Amniotic stem cell (primary cell): ENCODE results near the gene MZF1.
"Not testable (repeated sequence)": the region's sequence is repeated elsewhere in the genome, so short reads cannot be mapped to it uniquely, and the experiment has no call there.

Source experiments
- DNase-seq: peaks from one replicate; lab custom pipeline; 2025; lab: John Stamatoyannopoulos, UW

Gene MZF1

DNA sequence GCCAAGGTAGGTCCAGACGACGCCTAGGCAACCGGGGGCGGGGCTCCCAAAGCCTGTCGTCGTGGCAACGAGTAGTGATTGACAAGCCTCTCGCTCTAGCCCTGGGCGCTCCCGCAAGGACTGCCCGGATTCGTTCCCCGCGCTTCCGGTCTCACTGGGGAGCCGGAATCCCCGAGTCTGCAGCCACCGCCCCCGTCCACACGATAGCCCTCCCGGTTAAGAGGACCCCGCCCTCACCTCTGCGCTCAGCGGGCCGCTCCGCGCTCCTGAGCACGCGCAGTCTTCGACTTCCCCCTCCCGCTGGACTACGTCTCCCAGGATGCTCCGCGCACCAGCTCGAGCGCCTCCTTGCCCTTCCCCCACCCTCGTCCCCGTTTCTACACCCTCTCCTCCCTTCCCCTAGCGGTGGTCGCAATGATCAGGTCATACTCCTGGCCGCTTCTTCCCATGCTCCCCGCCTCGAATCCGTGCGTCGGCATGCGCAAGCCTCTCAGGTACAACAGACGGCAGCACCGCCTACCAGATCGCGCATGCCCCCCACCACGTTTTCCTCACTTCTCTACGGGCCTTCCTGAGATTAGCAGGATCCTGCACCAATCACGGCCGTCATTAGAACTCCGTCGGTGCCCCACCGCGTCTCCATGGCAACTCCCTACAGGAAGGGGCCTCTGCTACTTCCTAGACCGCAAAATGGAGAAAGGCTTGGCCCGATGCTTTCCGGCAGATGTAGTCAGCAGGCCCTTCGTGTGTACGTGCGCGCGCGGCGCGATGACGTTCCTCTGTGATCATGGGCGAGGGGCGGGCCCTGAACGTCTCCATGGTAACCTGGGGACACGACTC, at the start of gene MZF1:
TSS of gene MZF1 (minus strand) at position 518 of the 840 bp plus-strand sequence. CDS start 1,946 bp downstream, outside the sequence.
- no peak for DNase-seq

DNA sequence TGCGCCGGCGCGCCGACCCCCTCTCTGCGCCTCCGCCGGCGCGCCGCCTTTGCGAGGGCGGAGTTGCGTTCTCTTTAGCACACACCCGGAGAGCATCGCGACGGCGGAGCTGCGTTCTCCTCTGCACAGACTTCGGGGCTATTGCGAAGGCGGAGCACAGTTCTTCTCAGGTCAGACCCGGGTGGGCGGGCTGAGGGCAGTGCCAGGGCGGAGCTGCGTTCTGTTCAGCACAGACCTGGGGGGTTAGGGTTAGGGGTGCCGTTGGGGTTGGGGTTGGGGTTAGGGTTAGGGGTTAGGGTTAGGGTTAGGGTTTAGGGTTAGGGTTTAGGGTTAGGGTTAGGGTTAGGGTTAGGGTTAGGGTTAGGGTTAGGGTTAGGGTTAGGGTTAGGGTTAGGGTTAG, 34.1 kb upstream of the MZF1 start:
- DNase-seq: not testable (repeated sequence)

DNA sequence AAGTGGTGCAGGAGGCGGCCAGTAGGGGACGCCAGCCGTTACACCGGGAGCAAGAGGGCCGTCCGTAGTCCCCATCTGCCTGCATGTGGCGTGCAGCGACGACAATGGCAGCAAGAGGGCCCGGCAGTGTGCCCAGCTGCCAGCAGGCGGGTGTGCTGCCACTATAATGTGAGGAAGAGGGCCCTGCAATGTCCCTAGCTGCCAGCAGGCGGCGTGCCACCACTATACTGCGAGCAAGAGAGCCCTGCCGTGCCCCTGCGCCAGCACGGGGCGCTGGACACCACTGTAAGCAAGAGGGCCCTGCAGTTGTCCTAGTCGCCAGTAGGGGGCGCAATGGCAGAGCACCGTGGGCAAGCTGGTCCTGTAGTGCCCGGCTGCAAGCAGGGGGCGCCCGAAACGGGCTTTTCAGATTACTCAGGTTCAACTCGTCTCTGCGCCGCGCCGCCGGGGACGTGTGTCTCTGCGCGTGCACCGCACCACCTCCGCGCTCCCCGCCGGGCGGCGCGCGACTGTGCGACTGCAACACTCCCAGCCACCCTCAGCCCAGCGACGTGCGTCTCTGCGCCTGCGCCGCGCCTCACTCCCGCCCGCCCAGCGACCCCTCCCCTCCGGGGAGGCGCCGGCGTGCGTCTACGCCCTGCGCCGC, 33.2 kb upstream of the MZF1 start:
- DNase-seq: not testable (repeated sequence)

DNA sequence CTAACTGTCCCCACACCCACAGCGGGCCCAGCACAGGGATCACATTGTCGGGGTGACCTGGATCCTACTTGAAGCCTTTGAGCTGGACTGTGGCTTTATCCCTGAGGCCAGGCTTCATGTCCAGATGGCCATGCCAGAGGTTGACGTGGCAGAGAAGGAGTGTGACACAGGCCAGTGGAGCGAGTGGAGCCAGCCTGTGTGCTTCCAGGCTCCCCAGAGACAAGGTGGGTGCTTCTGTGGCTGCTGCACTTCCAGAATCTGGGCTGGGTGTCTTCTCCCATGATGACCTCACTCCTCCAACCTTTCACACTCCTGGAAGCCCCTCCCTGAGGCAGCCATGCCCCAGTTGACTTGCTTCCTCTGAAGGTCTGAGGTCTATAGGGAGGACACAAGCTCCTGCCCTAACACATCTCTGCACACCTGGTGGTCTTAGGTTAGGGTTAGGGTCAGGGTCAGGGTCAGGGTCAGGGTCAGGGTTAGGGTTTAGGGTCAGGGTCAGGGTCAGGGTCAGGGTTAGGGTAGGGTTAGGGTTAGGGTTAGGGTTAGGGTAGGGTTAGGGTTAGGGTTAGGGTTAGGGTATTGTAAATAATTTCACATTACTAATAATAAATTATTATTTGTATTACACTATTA, 13.1 kb upstream of the MZF1 start:
- DNase-seq: no peak

DNA sequence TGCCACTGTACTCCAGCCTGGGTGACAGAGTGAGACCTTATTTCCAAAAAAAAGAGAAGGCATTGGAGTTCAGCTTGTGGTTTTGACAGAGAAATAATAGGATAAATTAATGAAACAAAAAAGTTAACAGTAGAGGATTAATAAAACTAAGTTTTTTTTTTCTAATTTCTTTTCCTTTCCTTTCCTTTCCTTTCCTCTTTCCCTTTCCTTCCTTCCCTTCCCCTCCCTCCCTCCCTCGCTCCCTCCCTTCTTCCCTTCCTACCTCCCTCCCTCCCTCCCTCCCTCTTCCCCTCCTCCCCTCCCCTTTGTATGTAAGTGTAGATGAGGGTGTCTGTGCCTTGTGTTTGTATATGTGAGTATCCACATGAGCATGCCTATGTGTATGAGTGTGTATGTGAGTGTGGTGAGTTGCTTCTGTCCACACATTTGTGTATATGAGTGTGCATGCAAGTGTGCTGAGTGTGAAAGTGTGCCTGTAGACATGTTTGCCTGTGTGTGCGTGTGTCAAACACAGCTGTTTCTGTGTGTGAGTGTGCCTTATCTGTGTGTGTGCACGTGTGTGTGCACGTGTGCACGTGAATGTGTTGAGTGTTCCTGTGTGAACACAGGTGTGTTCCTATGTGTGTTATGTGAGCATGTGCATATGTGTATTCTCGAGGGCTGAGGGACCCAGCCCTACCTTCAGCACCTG, 12.5 kb upstream of the MZF1 start:
- DNase-seq: no peak

DNA sequence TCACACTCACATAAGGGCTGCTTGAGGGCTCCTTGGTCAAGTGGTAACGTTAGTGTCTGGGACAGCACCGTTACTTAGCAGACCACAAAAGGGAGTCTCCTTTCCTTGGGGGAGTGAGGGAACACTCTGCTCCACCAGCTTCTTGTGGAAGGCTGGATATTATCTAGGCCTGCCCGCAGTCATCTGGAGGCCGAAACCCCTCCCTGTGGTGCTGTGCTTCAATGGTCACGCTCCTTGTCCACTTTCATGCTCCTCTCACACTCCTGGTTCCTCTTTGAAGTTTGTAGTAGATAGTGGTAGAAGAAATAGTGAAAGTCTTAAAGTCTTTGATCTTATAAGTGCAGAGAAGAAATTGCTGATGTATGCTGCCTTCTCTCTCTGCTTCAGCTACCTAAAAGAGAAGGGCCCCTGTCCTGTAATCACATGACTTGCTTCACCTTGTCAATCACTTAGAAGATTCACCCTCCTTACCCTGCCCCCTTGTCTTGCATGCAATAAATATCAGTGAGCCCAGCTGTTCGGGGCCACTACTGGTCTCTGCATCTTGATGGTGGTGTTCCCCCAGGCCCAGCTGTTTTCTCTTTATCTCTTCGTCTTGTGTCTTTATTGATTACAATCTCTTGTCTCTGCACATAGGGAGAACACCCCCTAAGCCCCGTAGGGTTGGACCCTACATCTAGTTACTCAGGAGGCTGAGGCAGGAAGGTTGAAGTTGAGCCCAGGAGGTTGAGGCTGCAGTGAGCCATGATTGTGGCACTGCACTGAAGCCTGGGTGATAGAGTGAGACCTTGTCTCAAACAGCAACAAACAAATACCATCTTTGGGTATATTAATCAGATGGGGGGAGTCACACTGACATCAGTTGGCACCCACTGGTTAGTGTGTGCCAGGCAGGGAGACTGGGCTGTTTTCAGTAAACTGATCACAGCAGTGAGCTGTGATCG, 11.6 kb upstream of the MZF1 start:
- DNase-seq: no peak

DNA sequence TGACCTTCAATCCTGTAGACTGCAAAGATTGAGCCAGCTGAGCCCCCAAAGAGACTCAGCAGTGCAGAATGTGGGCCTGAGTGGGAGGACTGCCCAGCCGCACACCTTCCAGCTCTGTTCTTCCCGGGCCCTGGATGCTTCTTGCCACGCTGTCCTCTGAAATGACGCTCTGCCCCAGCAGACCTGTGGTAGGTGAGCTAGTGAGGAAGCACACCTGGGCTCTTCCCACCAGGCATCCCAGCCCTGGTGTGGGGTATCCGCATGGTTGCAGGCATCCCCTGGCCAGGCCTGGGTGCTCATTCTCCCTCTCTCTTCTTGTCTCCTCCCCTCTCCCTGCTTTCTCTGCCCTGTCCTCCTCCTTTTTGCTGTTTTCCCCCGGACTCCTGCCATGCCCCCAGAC, 9.8 kb upstream of the MZF1 start:
- DNase-seq: no peak

DNA sequence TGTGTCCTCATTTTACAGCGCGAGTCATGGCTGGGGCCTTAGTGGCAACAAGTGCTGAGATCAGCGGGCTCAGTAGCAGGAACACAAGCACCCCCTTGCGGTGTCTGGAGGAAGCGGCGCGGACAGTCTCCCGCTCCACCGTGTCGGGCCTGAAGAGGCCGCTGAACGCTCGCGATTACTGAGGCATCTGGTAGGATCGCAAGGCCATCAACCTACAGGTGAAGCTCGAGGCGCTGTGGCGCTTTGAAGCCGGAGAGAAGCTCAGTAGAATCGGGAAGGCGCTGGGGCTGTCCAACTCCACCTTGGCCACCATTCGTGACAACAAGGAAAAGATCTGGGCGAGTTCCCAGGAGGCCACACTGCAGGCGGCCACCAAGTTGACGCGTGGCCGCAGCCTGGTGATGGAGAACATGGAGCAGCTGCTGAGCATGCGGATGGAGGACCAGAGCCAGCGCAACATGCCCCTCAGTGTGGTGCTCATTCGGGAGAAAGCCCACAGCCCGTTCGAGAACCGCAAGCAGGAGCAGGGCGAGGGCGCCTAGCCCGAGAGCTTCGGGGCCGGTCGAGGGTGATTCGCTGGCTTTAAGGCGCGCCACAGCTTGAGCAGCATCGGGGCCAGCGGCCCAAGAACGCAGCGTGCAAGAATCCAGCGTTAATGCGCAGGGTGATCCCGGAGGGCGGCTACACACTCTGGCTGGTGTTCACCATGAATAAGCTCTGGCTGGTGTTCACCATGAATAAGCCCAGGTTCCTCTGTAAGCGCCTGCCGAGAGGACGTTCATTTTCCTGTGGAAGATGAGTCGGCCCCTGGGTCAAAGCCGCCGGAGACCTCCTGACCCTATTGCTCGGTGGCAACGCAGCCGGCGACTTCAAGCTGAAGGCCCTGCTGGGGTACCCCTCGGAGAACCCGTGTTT, 8.3 kb upstream of the MZF1 start:
- no peak for DNase-seq

DNA sequence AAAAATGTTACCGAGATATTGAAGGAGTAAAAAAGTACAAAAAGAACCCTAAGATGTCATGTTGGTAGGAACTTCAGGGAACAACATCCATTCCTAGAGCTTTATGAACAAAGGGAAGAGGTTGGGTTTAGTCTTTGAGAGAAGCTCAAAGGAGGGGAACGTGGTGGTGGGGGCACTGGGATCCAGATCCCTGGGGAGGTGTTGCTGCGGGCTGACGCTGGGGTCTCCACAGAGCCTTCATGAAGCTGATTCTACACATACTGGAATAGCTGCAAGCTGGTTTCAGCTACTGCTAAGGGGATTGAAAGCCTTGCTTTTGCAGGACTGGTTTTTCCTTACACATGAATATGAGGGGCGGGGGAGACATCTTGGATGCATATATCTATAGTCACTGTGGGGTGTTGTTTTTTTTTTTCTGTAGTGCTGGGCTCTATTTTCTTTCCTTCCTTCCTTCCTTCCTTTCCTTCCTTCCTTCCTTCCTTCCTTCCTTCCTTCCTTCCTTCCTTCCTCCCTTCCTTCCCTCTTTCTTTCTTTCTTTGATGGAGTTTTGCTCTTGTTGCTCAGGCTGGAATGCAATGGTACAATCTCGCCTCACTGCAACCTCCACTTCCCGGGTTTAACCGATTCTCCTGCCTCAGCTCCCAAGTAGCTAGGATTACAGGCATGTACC, 6.5 kb upstream of the MZF1 start:
- DNase-seq: no peak

DNA sequence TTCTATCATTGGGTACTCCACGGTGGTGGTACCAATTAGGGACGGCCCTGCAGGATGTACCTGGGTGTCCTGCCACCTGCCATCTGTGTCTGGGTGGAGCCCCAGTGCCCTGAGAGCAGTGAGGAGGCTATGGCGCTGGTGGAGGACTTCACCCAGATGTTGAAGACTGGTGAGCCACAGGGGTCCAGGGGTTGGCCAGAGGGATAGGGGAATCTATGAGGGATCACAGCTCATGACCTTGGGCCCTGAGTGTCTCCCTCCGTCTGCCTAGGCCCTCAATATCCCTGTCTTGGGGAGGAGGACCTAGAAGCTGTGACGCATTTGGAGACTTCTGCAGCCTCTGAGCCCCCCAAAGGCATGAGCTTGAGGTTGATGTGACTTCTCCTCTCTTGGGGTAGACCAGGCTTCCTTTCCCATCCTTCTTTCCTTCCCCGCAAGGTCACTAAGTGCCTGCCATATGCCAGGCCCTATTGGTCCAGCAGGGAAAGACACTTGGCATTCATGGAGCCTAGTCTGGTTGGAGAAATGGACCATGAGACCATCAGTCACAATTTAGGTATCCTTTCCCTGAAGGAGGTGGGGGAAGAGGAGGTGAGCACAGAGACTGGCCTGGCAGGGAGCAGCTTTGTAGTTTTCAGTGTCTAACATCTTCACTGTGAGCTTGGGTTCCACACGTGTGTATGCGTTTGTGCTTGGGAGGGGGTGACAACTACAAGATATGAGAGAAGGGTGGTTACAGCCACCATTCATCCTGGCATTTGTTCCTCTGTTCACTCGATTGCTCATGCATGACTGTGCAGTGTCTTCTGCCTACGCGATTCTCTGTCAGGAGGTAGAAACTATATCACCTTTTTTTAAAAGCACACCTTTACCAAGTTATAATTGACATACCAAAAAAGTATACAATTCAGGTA, 5.1 kb upstream of the MZF1 start:
- no peak for DNase-seq

DNA sequence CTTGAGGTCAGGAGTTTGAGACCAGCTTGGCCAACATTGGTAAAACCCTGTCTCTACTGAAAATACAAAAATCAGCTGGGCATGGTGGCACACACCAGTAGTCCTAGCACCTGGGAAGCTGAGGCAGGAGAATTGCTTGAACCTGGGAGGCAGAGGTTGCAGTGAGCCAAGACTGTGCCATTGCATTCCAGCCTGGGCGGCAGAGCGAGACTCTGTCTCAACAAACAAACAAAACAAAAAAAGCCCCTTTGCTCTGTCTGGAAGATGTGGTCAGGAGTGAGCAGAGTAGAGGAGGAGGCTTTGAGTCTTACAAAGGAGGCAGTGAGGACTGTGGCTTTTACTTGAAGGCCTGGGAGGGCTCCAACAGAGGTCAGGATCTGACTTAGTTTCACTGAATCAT, 4.4 kb upstream of the MZF1 start:
- DNase-seq: not testable (repeated sequence)

DNA sequence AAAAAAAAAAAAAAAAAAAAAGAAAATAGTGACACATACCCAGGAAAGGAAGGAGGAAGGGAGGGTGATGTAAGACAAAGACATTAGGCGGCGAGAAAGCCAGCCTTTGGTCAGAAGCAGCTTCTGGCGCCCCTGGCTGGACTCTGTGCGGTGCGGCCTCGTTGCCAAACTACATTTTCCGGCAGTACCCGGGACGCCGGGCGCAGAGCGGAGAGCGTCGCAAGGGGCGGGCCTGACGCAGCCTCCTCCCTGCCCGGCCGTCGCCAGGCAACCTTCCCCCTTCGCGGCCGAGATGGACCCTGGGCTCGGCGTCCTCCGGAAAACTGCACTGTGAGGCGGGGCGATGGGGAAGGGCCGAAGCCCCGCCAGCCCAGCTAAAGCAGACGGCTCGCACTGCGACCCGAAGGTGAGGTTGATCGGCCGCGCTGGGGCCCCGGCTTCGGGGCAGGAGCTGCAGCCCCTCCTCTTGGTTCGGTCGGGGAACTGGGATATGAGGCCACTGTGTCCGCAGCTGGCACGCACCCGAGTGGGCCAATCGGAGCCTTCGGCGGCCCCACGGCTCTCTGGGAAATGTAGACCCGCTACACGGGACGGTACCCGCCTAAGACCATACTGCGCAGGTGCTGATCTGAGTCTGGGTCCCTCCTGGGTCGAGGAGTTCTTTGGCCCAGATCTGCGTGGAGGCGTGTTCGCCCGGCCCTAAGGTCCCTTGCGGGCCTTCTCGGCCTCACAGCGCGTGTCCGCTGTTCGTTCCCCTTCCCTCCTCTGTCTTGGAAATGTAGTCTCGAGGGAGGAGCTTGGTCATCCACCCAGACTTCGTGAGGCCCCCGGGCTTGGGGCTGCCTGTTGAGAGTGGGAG, 2.3 kb upstream of the MZF1 start:
- no peak for DNase-seq

DNA sequence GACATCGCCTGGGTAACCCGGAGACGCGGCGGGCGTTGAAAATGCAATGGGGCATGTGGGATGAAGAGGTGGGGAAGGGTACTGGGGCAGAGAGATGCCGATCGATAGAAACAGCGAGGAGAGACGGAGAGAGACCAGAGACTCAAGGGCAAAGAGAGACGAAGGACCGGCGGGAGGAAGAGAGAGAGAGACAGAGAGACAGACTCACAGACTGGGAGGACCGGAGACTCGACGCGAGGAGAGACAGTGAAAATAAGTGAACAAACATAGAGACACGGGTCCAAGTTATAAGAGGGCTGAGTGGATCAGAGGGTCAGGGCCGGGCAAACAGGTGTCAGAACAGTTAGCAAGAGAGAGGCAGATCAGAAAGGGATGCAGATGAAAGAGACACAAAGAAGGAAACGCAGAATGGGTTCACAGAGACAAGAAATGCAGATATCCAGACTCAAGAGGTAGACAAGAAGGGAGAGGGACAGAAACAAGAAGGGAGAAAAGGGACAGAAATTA, 576 bp upstream of the MZF1 start:
- DNase-seq: no peak

DNA sequence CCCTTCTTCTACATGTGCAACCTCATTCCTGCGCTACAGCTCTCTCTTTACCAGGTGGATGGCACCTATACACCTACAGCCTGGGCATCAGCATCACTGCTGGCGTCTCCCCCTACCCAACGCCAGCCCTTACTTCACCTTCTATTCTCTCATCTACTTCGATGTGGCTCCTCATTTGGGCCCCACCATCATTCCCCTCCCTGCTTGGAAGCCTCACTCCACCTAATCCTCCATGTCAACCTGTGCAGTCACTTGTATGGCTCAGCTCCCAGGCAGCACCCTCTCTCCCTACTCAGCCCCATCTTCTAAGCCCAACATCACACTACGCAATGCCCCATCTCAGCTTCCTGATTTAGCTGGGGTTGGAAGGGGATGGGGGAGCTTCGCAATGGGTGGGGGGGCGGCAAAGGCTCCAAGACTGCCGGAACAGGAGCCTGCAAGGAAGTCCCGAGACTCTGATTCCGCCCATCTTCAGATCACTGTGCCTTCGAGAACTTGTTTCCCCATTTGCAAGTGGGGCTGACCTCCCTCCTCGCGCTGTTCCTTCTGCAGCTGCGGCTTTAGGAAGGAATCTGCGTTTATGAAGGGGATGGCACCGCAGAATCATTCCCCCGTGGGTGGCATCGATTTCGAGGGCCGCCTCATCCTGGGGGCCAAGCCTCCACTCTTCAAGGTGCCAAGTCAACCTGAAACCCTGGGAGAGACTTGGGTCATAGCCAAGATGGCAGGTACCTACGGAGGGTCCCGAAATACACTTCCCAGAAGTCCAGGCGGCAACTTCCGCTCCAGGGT, 913 bp downstream of the MZF1 start:
- DNase-seq: no peak

DNA sequence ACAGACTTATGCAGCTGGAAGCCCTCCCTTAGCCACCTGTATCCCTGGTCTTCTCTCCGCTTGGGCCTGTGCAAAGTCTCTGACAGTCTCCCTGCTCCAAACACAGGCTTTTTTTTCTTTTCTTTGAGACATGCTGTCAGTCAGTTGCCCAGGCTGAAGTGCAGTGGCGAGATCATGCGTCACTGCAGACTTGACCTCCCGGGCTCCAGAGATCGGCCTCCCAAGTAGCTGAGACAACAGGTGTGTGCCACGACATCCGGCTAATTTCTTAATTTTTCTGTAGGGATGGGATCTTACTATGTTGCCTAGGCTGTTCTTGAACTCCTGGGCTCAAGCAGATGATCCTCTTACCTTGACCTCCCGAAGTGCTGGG, 1.6 kb downstream of the MZF1 start:
- no peak for DNase-seq

DNA sequence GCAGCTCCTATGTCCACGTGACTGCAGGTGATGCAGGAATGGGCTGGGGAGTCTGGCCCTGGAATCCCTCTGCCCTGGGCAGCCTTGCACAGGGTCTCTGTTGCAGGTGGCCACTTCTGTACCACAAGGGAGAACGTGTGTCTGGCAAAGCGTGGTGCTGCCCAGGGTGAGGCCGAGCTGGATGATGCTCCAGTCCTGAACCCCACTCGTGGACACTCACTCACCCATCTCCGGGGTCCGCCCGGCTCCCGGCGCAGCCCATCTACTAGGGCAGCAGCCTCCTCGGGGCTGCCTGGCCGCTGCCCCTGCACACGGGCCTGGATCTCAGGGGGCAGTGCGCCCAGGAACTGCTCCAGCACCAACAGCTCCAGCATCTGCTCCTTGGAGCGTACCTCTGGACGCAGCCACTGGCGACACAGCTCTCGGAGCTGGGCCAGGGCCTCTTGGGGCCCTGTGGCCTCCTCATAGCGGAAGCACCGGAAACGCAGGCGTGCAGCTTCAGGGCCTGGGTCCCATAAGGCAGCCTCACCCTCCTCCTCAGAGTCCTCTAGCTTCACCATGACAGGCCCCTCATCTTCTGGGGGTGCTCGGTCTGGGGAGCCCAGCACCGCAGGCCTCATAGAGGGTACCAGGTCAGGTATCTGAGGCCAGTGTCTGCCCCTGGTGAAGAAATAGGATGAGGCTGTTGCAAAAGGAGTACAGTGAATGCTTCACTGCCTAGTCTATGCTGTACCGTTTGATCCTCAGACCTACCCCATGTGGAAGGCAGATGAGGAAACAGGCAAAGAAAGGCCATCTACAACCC, 2.2 kb downstream of the MZF1 start:
- no peak for DNase-seq
